HL-60/S4 (cell line): ENCODE data around the gene MET.

ENCODE experiments used
- in situ Hi-C: fragments of 300-500 bp; cut with MboI; formaldehyde crosslinking; loops from 2 replicates; pipeline ENCODE4 v1.14.3; 2022; ENCODE audit warnings: low sequenced_read_pairs

The MET gene

GRCh38 chr7:116837586-116837985 is 165.6 kb downstream of the MET start:
- in situ Hi-C loops = no loop called here

DNA sequence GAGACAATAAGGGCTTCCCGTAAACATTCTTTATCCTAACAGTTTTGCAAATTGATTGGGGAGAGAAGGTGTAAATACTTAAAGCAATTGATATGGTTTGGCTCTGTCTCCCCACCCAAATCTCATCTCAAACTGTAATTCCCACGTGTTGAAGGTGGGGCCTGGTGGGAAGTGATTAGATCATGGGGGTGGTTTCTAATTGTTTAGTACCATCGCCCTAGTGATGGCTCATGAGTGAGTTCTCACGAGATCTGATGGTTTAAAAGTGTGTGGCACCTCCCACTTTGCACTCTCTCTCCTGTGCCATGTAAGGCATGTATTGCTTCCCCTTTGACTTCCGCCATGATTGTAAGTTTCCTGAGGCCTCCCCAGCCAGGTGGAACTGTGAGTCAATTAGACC is 168.3 kb downstream of the MET start:
- in situ Hi-C loops = no loop called here

DNA sequence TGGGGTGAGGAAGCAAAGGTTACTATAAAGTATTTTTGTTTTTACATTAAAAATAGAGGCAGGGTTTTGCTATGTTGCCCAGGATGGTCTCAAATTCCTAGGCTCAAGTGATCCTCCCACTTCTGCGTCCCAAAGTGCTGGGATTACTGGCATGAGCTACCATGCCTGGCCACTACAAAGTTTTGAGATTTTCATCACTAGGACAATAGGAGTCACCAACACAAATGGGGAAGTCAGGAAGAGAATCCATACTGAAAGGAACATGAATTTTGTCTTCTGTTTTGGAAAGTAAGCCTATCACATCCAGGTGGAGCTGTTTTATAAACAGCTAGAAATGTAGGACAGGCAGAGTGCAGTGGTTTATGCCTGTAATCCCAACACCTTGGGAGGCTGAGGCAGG is 170.4 kb downstream of the MET start:
- in situ Hi-C loops = no loop called here

- in situ Hi-C loops = no loop called here
Observed at GRCh38 chr7:116843378-116843777, 171.4 kb downstream of the MET start.
